HepG2 (cell line): ENCODE data around the gene SNAPIN. TPM values are rescaled to one million over a fixed set of nuclear protein-coding genes. Genes with fewer than 3 reads are reported as not detected.

ENCODE experiments used
- ATAC-seq: fragments of 200-7000 bp; cut with Tn5 transposase; 3 replicates; pipeline ENCODE4 v1.9.1; 2020; ENCODE audit warnings: mild to moderate bottlenecking, moderate library complexity
- BruUV-seq: library from RNA; stranded (reverse); fragments of 400-500 nt; replicated peaks from 2 replicates; lab custom pipeline; 2021; lab: Mats Ljungman, UMichigan
- CTCF ChIA-PET: fragments of 300-600 bp; formaldehyde crosslinking; extraction: SDS; loops from one replicate; lab custom pipeline; 2021; ENCODE audit warnings: low total read pairs, inconsistent platforms, low intra/inter-chr PET ratio; lab: Yijun Ruan, JAX
- POLR2A ChIA-PET: fragments of 350-600 bp; sonication (Branson Sonifier 250); formaldehyde crosslinking; loops from one replicate; lab custom pipeline; 2020; ENCODE audit warnings: antibody characterized with exemption, inconsistent platforms; lab: Yijun Ruan, JAX
- DNase-seq: peaks from one replicate; pipeline ENCODE4 v3.0.0-alpha.2; 2015; ENCODE audit warnings: low spot score
- FAIRE-seq: peaks from 3 replicates; lab custom pipeline; 2011; peaks lifted over from hg19 to GRCh38; lab: Jason Lieb, UNC
- H2AFZ ChIP-seq: one replicate; pipeline ENCODE4 v1.6.1; 2011; ENCODE audit warnings: low read length, inconsistent platforms
- H3K27ac ChIP-seq: fragments of 300-600 bp; 3 replicates; pipeline ENCODE4 v1.8.0; 2011; ENCODE audit warnings: mixed run types, mild to moderate bottlenecking, mixed read lengths, low read length, inconsistent platforms; ENCODE audit not compliant: insufficient read depth; ENCODE audit errors: extremely low read length
- H3K27me3 ChIP-seq, 2 experiments: fragments of 200-600 bp in 1 of 2; 2 replicates in 1 of 2; 3 replicates in 1 of 2; pipeline versions ENCODE4 v1.6.0 to v1.8.0; 2011; ENCODE audit warnings: low read length in 2 of 2, mild to moderate bottlenecking in 2 of 2, moderate library complexity in 2 of 2, inconsistent platforms in 1 of 2; ENCODE audit not compliant: insufficient read depth in 2 of 2, control insufficient read depth in 1 of 2
- H3K36me3 ChIP-seq, 2 experiments: fragments of 200-600 bp in 1 of 2; replicated peaks in 1 of 2; 2 replicates in 1 of 2; 3 replicates in 1 of 2; pipeline versions ENCODE4 v1.5.1 to v1.8.0; 2011; ENCODE audit warnings: low read length in 2 of 2, inconsistent platforms in 1 of 2; ENCODE audit not compliant: insufficient read depth in 2 of 2, control insufficient read depth in 1 of 2
- H3K4me1 ChIP-seq: 2 replicates; pipeline ENCODE4 v1.5.1; 2012; ENCODE audit warnings: low read length, inconsistent platforms; ENCODE audit not compliant: insufficient read depth
- H3K4me2 ChIP-seq: 2 replicates; pipeline ENCODE4 v1.6.0; 2011; ENCODE audit warnings: low read depth, low read length, inconsistent platforms
- H3K4me3 ChIP-seq, 3 experiments: fragments of 200-600 bp in 1 of 3; sonication (generic), shearing (Covaris generic) in 1 of 3; replicated peaks in 1 of 3; 2 replicates each; pipeline ENCODE4 v1.5.1; 2011 to 2016; ENCODE audit warnings: low read length in 3 of 3, inconsistent platforms in 2 of 3, low read depth in 2 of 3, mild to moderate bottlenecking in 2 of 3, control low read depth in 1 of 3, mixed read lengths in 1 of 3; ENCODE audit not compliant: insufficient read depth in 1 of 3
- H3K79me2 ChIP-seq: one replicate; pipeline ENCODE4 v1.6.1; 2011; ENCODE audit warnings: low read length, inconsistent platforms; ENCODE audit not compliant: insufficient read depth
- H3K9ac ChIP-seq: 2 replicates; pipeline ENCODE4 v1.6.0; 2011; ENCODE audit warnings: mild to moderate bottlenecking, low read depth, low read length, inconsistent platforms; ENCODE audit not compliant: insufficient read depth
- H3K9me3 ChIP-seq: 2 replicates; pipeline ENCODE4 v1.5.1; 2012; ENCODE audit warnings: mild to moderate bottlenecking, low read length
- H4K20me1 ChIP-seq: 2 replicates; pipeline ENCODE4 v1.6.0; 2011; ENCODE audit warnings: inconsistent platforms, mild to moderate bottlenecking, low read length, moderate library complexity; ENCODE audit not compliant: insufficient read depth
- FOSL1 ChIP-seq: sonication (generic); formaldehyde crosslinking; IDR thresholded peaks from 2 replicates; pipeline ENCODE4 v1.9.0; 2021; ENCODE audit warnings: missing genetic modification reagents, borderline replicate concordance
- GATAD1 ChIP-seq: IDR thresholded peaks from 2 replicates; pipeline ENCODE4 v1.6.1; 2016; ENCODE audit warnings: missing genetic modification reagents, missing compliant biosample characterization
- HNRNPK ChIP-seq: fragments of 200-400 bp; formaldehyde crosslinking; IDR thresholded peaks from 2 replicates; pipeline ENCODE4 v1.6.1; 2018; ENCODE audit warnings: low read length, low read depth, moderate library complexity, mild to moderate bottlenecking; ENCODE audit not compliant: poor library complexity, severe bottlenecking
- IRF9 ChIP-seq: sonication (generic); formaldehyde crosslinking; IDR thresholded peaks from 2 replicates; pipeline ENCODE4 v1.8.0; 2022; ENCODE audit warnings: missing genetic modification reagents, mild to moderate bottlenecking, borderline replicate concordance
- KLF6 ChIP-seq: IDR thresholded peaks from 2 replicates; pipeline ENCODE4 v1.8.0; 2016; ENCODE audit warnings: missing biosample characterization, missing genetic modification reagents
- MED13 ChIP-seq: sonication (generic); formaldehyde crosslinking; IDR thresholded peaks from 2 replicates; pipeline ENCODE4 v1.5.0; 2020; ENCODE audit warnings: missing genetic modification reagents
- PHF20 ChIP-seq: sonication (generic); formaldehyde crosslinking; IDR thresholded peaks from 2 replicates; pipeline ENCODE4 v1.5.0; 2020; ENCODE audit warnings: mild to moderate bottlenecking, missing genetic modification reagents
- POLR2G ChIP-seq: fragments of 200-400 bp; formaldehyde crosslinking; IDR thresholded peaks from 2 replicates; pipeline ENCODE4 v1.6.1; 2018; ENCODE audit warnings: mild to moderate bottlenecking, low read depth, low read length, moderate library complexity
- RBAK ChIP-seq: sonication (generic); formaldehyde crosslinking; IDR thresholded peaks from 2 replicates; pipeline ENCODE4 v1.5.1; 2020; ENCODE audit warnings: mild to moderate bottlenecking, missing genetic modification reagents
- RFX5 ChIP-seq: IDR thresholded peaks from 2 replicates; pipeline ENCODE4 v1.6.1; 2011; ENCODE audit warnings: low read depth, low read length, improper control_type of control experiment
- SIX4 ChIP-seq: sonication (generic); formaldehyde crosslinking; IDR thresholded peaks from 2 replicates; pipeline ENCODE4 v1.4.0; 2020; ENCODE audit warnings: missing genetic modification reagents
- SKI ChIP-seq: fragments of 450-650 bp; IDR thresholded peaks from one replicate; pipeline ENCODE4 v1.6.1; 2018; ENCODE audit warnings: mild to moderate bottlenecking; ENCODE audit not compliant: partially characterized antibody
- U2AF1 ChIP-seq: fragments of 200-400 bp; formaldehyde crosslinking; optimal IDR thresholded peaks from 2 replicates; pipeline ENCODE3; 2017; ENCODE audit warnings: mild to moderate bottlenecking, low read depth, low read length
- ZBTB34 ChIP-seq: sonication (generic); formaldehyde crosslinking; IDR thresholded peaks from 2 replicates; pipeline ENCODE4 v1.8.0; 2022; ENCODE audit warnings: mild to moderate bottlenecking, missing genetic modification reagents
- ZKSCAN1 ChIP-seq: fragments of 150-350 bp; IDR thresholded peaks from 2 replicates; pipeline ENCODE4 v1.6.1; 2014; ENCODE audit warnings: low read length
- ZNF766 ChIP-seq: sonication (generic); formaldehyde crosslinking; IDR thresholded peaks from 2 replicates; pipeline ENCODE4 v1.5.0; 2020; ENCODE audit warnings: missing genetic modification reagents, borderline replicate concordance
- ZNF781 ChIP-seq: sonication (generic); formaldehyde crosslinking; IDR thresholded peaks from 2 replicates; pipeline ENCODE4 v1.5.1; 2020; ENCODE audit warnings: borderline replicate concordance, mild to moderate bottlenecking, missing genetic modification reagents; ENCODE audit errors: not compliant biosample characterization
- WGBS: methylation state at CpG from one replicate; pipeline ENCODE4 v1.1.6; 2017; ENCODE audit warnings: low lambda C conversion rate; 5-methylcytosine and 5-hydroxymethylcytosine counted together
- in situ Hi-C: cut with HindIII; loops from 2 replicates; pipeline ENCODE4 v1.10.0; 2017; ENCODE audit warnings: low pct_unique_long_range_greater_than_20kb; ENCODE audit not compliant: extremely low pct_ligation_motif_present
- intact Hi-C: fragments of 100-400 bp; cut with micrococcal nuclease; formaldehyde crosslinking; loops from one replicate; pipeline ENCODE4 v1.10.0; 2022; ENCODE audit not compliant: unreplicated experiment
- polyA plus RNA-seq, 8 experiments: library from polyadenylated mRNA; depleted of rRNA in 3 of 8; stranded (reverse) in 7 of 8; unstranded in 1 of 8; fragments of >200 nt; fragmentation: Illumina TruSeq in 4 of 8; extraction: Trizol in 4 of 8; gene quantifications; 2 replicates each; pipeline versions ENCODE4 v1.2.1 to v1.2.3, GENCODE V29; 2011 to 2016; ENCODE audit warnings: low read depth in 4 of 8, missing spikeins in 1 of 8, mixed read lengths in 1 of 8; ENCODE audit not compliant: insufficient read depth in 1 of 8
- total RNA-seq, 5 experiments: library from RNA; depleted of rRNA; stranded (reverse); fragments of >200 nt; fragmentation: Illumina TruSeq; extraction: Trizol; gene quantifications; 2 replicates each; pipeline ENCODE4 v1.2.3, GENCODE V29; 2016; ENCODE audit warnings: low read depth in 1 of 5

The SNAPIN gene
- total and polyA plus RNA-seq, 2 of the 13 experiments (the other 11 are each of a cell fraction or from before 2014, with no cell fraction given) = 23.9 to 25.7 TPM

GRCh38 chr1:153659175-153659534 lies 652 bp downstream of the SNAPIN start:
- 41% methylated on average over 8 of the region's 8 CpGs for WGBS
- H3K4me2 ChIP-seq = peak overlapping the region; percentile 93
- H3K36me3 ChIP-seq = peaks cover 6 to 32% of the 10 kb centered on the region in 2 experiments
- H3K27ac ChIP-seq = peak overlapping the region; percentile 62
- peaks cover 12% of the 10 kb centered on the region for H3K79me2 ChIP-seq
- FAIRE-seq = no peak
- ChIA-PET CTCF (no interaction called here), POLR2A (interaction anchor here (0.8 to 2.3 kb wide), 6 partner anchors 11 to 69 kb away, joined by 3 to 18 read pairs (median 4); partner anchors contain the start of genes CHTOP, INTS3 and S100A13)
- H3K27me3 ChIP-seq = no peaks in the 10 kb centered on the region; a peak in 1 of 5 replicates
- intact Hi-C loops (no loop called here), in situ Hi-C loops (no loop called here)
- H3K9ac ChIP-seq = peak overlapping the region; percentile 78
- peak overlapping the region; percentile 80 to 96 (median 91) for H3K4me3 ChIP-seq
- peak; percentile 3; the same call in 1 of the 3 replicates for ATAC-seq
- BruUV-seq = no TSS peak
- H3K9me3 ChIP-seq = no peaks in the 10 kb centered on the region
- DNase-seq = no peak
- TF ChIP-seq ZBTB34 (CRISPR knock-in tag) (0 out of 2 replicates have a peak, but pooled peaks have one; percentile 25), FOSL1 (no peak), GATAD1 (CRISPR knock-in tag) (no peak)
- peaks cover 34% of the 10 kb centered on the region for H3K4me1 ChIP-seq
- H4K20me1 ChIP-seq = no peaks in the 10 kb centered on the region
- no peak overlapping the region for H2AFZ ChIP-seq

- peaks cover 12% of the 10 kb centered on the region for H3K79me2 ChIP-seq
- no peak for ATAC-seq
- peak overlapping the region; percentile 93 for H3K4me2 ChIP-seq
- in situ Hi-C loops = no loop called here
- H3K4me1 ChIP-seq = peaks cover 29% of the 10 kb centered on the region
- no peaks in the 10 kb centered on the region for H4K20me1 ChIP-seq
- H3K36me3 ChIP-seq = peaks cover 10 to 37% of the 10 kb centered on the region in 2 experiments
- POLR2A ChIA-PET = interaction anchor here (0.8 to 2.3 kb wide), 3 partner anchors 12 to 28 kb away, joined by 3 to 18 read pairs (median 9); partner anchors contain the start of gene CHTOP
- no peak for FAIRE-seq
- no TSS peak for BruUV-seq
- TF ChIP-seq ZKSCAN1 = no peak
- TF ChIP-seq SKI = no peak
- no peak for TF ChIP-seq ZNF781 (CRISPR knock-in tag)
- TF ChIP-seq U2AF1 = no peak
- no peak for TF ChIP-seq SIX4 (CRISPR knock-in tag)
- TF ChIP-seq KLF6 (CRISPR knock-in tag) = no peak
- no peak for TF ChIP-seq MED13 (CRISPR knock-in tag)
- no peak for TF ChIP-seq PHF20
- no peak for TF ChIP-seq IRF9
- no peak for TF ChIP-seq ZNF766
- no peak for TF ChIP-seq RBAK
- no peak for TF ChIP-seq RFX5
- no peak for TF ChIP-seq POLR2G
- no peak for TF ChIP-seq HNRNPK
- TF ChIP-seq, all 625 proteins: peak for 0
- Histone ChIP-seq H3K4me3 (peak overlapping the region; percentile 80 to 96 (median 91); a peak in 5 of 6 replicates), H3K9me3 (no peaks in the 10 kb centered on the region), H3K9ac (peak overlapping the region; percentile 78), H2AFZ (no peak overlapping the region), H3K27ac (no peak overlapping the region), H3K27me3 (no peaks in the 10 kb centered on the region; a peak in 1 of 5 replicates)
- WGBS = 84% methylated on average over 9 of the region's 9 CpGs
- DNase-seq = no peak
- intact Hi-C loops = no loop called here
- CTCF ChIA-PET = no interaction called here
Measured at GRCh38 chr1:153659656-153660055, 1.2 kb downstream of the SNAPIN start.
